K562 (cell line): Measurements from ENCODE around the gene ADGRD1. TPM values are rescaled to one million over a fixed set of nuclear protein-coding genes. Genes with fewer than 3 reads are reported as not detected.
A peak's percentile ranks its signal among the peaks of the same experiment; 100 is the strongest.

Source experiments
- ATF1 ChIP-seq, 2 experiments: fragments of 450-650 bp in 1 of 2; IDR thresholded peaks; 2 replicates each; pipeline ENCODE4 v1.6.1; 2016; ENCODE audit warnings: missing compliant biosample characterization in 1 of 2, missing genetic modification characterization in 1 of 2
- FOXA1 ChIP-seq: fragments of 450-650 bp; IDR thresholded peaks from 2 replicates; pipeline ENCODE4 v1.6.1; 2016; ENCODE audit warnings: mild to moderate bottlenecking, borderline replicate concordance
- GABPB1 ChIP-seq: sonication (generic); formaldehyde crosslinking; IDR thresholded peaks from 2 replicates; pipeline ENCODE4 v1.8.0; 2022; ENCODE audit warnings: mild to moderate bottlenecking, missing genetic modification reagents
- MAZ ChIP-seq, 2 experiments: fragments of 450-650 bp in 1 of 2; sonication (generic) in 1 of 2; formaldehyde crosslinking; IDR thresholded peaks in 1 of 2; conservative IDR thresholded peaks in 1 of 2; 2 replicates each; pipeline versions ENCODE4 v1.4.0 to v1.5.0; 2020; ENCODE audit warnings: mild to moderate bottlenecking in 1 of 2, missing genetic modification reagents in 1 of 2
- MCM3 ChIP-seq: fragments of 450-650 bp; IDR thresholded peaks from 2 replicates; pipeline ENCODE4 v1.6.1; 2016
- MTA2 ChIP-seq: fragments of 450-650 bp; IDR thresholded peaks from 2 replicates; pipeline ENCODE4 v1.6.1; 2016; ENCODE audit warnings: low read depth
- MXI1 ChIP-seq: IDR thresholded peaks from 2 replicates; pipeline ENCODE4 v1.6.1; 2011; ENCODE audit warnings: low read depth, mild to moderate bottlenecking, improper control_type of control experiment, low read length
- MYC ChIP-seq, 2 experiments: fragments of 250-450 bp in 1 of 2; sonication (Bioruptor Pico) in 1 of 2; IDR thresholded peaks; 2 replicates each; pipeline versions ENCODE4 v1.5.1 to v1.6.1; 2012 to 2021; ENCODE audit warnings: low read depth in 2 of 2, borderline replicate concordance in 1 of 2, improper control_type of control experiment in 1 of 2, low read length in 1 of 2, mild to moderate bottlenecking in 1 of 2, moderate library complexity in 1 of 2
- NCOA4 ChIP-seq: fragments of 450-650 bp; IDR thresholded peaks from 2 replicates; pipeline ENCODE4 v1.6.1; 2018; ENCODE audit warnings: mild to moderate bottlenecking; ENCODE audit not compliant: partially characterized antibody
- PCBP1 ChIP-seq: fragments of 200-400 bp; formaldehyde crosslinking; IDR thresholded peaks from 2 replicates; pipeline ENCODE4 v1.6.1; 2018; ENCODE audit warnings: mild to moderate bottlenecking, low read depth, low read length; ENCODE audit not compliant: poor library complexity, severe bottlenecking
- RAD21 ChIP-seq, 2 experiments: fragments of 250-450 bp in 1 of 2; fragments of 450-650 bp in 1 of 2; sonication (Bioruptor Pico) in 1 of 2; formaldehyde crosslinking in 1 of 2; IDR thresholded peaks in 1 of 2; conservative IDR thresholded peaks in 1 of 2; 2 replicates each; pipeline versions ENCODE4 v1.4.0 to v1.8.0; 2020 to 2022; ENCODE audit warnings: mild to moderate bottlenecking in 2 of 2, moderate library complexity in 1 of 2
- SPI1 ChIP-seq: IDR thresholded peaks from 2 replicates; pipeline ENCODE4 v1.6.1; 2011; ENCODE audit warnings: low read depth, low read length, control low read depth, borderline replicate concordance
- SRSF3 ChIP-seq: fragments of 200-400 bp; formaldehyde crosslinking; IDR thresholded peaks from 2 replicates; pipeline ENCODE4 v1.6.1; 2016; ENCODE audit warnings: mild to moderate bottlenecking, low read length, moderate library complexity; ENCODE audit not compliant: insufficient read depth
- TCF7L2 ChIP-seq: fragments of 150-350 bp; IDR thresholded peaks from 2 replicates; pipeline ENCODE4 v1.6.1; 2016; ENCODE audit warnings: low read depth, mild to moderate bottlenecking, low read length, moderate library complexity
- XRCC3 ChIP-seq: fragments of 450-650 bp; IDR thresholded peaks from 2 replicates; pipeline ENCODE4 v1.6.1; 2017; ENCODE audit warnings: mild to moderate bottlenecking, moderate library complexity
- ZNF146 ChIP-seq: IDR thresholded peaks from one replicate; pipeline ENCODE4 v1.6.1; 2018; ENCODE audit warnings: missing compliant biosample characterization; ENCODE audit not compliant: unreplicated experiment
- ZNF232 ChIP-seq: sonication (generic); formaldehyde crosslinking; IDR thresholded peaks from 2 replicates; pipeline ENCODE4 v1.8.0; 2022; ENCODE audit warnings: mild to moderate bottlenecking, missing genetic modification reagents
- polyA plus RNA-seq, 8 experiments: library from polyadenylated mRNA; depleted of rRNA in 4 of 8; stranded (reverse) in 5 of 8; unstranded in 3 of 8; fragments of >200 nt; fragmentation: Nextera tagmentation in 2 of 8; fragmentation: Illumina TruSeq in 1 of 8; extraction: Ambion mirVana in 2 of 8; extraction: Trizol in 1 of 8; gene quantifications; 2 replicates each; pipeline versions ENCODE4 v1.2.1 to v1.2.3, GENCODE V29; 2011 to 2014; ENCODE audit warnings: inconsistent platforms in 1 of 8, missing spikeins in 1 of 8
- total RNA-seq, 7 experiments: library from RNA; depleted of rRNA in 6 of 7; stranded (reverse); fragments of >200 nt in 6 of 7; fragmentation: Illumina TruSeq in 2 of 7; extraction: Trizol in 2 of 7; gene quantifications; 2 replicates each; pipeline versions ENCODE4 v1.2.1 to v1.2.3, GENCODE V29; 2011 to 2021; ENCODE audit warnings: low replicate concordance in 1 of 7
- TF ChIP-seq, protein P1 (sequence below): fragments of 450-650 bp; formaldehyde crosslinking; IDR thresholded peaks from 2 replicates; pipeline ENCODE4 v1.4.0; 2020; ENCODE audit warnings: mild to moderate bottlenecking
- TF ChIP-seq, protein P2 (sequence below), 2 experiments: fragments of 450-650 bp; conservative IDR thresholded peaks; 2 replicates each; pipeline ENCODE4 v1.6.1; 2017; ENCODE audit warnings: mild to moderate bottlenecking in 2 of 2, moderate library complexity in 2 of 2

The ADGRD1 gene
- total and polyA plus RNA-seq, 9 of the 15 experiments (the other 6 are each of a cell fraction or from before 2014, with no cell fraction given), result 1.7 to 11.7 (median 3.3) TPM

GRCh38 chr12:130948136-130948535 lies 5.6 kb upstream of the ADGRD1 start (continued):
- no peak for TF ChIP-seq TCF7L2
- TF ChIP-seq ZNF146, result no peak
- TF ChIP-seq GABPB1 (CRISPR knock-in tag), result no peak
- TF ChIP-seq MYC (IDR thresholded peaks at IDR 0.05; ENCODE audit: low read depth, low read length), result peak; percentile 71
- TF ChIP-seq MYC (CRISPR knock-in tag; IDR thresholded peaks at IDR 0.05; ENCODE audit: borderline replicate concordance, low read depth), result no peak
- TF ChIP-seq, protein P1, sequence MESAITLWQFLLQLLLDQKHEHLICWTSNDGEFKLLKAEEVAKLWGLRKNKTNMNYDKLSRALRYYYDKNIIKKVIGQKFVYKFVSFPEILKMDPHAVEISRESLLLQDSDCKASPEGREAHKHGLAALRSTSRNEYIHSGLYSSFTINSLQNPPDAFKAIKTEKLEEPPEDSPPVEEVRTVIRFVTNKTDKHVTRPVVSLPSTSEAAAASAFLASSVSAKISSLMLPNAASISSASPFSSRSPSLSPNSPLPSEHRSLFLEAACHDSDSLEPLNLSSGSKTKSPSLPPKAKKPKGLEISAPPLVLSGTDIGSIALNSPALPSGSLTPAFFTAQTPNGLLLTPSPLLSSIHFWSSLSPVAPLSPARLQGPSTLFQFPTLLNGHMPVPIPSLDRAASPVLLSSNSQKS (CRISPR knock-in tag), result no peak
- TF ChIP-seq, protein P2, sequence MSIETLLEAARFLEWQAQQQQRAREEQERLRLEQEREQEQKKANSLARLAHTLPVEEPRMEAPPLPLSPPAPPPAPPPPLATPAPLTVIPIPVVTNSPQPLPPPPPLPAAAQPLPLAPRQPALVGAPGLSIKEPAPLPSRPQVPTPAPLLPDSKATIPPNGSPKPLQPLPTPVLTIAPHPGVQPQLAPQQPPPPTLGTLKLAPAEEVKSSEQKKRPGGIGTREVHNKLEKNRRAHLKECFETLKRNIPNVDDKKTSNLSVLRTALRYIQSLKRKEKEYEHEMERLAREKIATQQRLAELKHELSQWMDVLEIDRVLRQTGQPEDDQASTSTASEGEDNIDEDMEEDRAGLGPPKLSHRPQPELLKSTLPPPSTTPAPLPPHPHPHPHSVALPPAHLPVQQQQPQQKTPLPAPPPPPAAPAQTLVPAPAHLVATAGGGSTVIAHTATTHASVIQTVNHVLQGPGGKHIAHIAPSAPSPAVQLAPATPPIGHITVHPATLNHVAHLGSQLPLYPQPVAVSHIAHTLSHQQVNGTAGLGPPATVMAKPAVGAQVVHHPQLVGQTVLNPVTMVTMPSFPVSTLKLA (conservative IDR thresholded peaks at IDR 0.05), result 0 out of 4 replicates have a peak, but pooled peaks have one; percentile 19 to 33
- TF ChIP-seq MCM3, result no peak
- peak; percentile 64; the same call in 1 of the 2 replicates for TF ChIP-seq SPI1
- no peak for TF ChIP-seq SRSF3
- no peak for TF ChIP-seq ATF1 (CRISPR knock-in tag; IDR thresholded peaks at IDR 0.05)
- TF ChIP-seq ATF1 (tag; IDR thresholded peaks at IDR 0.05), result no peak
- no peak for TF ChIP-seq MXI1
- no peak for TF ChIP-seq NCOA4
- TF ChIP-seq MAZ (CRISPR knock-in tag; conservative IDR thresholded peaks at IDR 0.05 in 1 of 2, IDR thresholded peaks at IDR 0.05 in 1 of 2), result no peak
- no peak for TF ChIP-seq ZNF232 (CRISPR knock-in tag)
- TF ChIP-seq XRCC3, result no peak
- no peak for TF ChIP-seq FOXA1
- no peak for TF ChIP-seq RAD21 (CRISPR knock-in tag; conservative IDR thresholded peaks at IDR 0.05 in 1 of 2, IDR thresholded peaks at IDR 0.05 in 1 of 2)
- TF ChIP-seq MTA2, result no peak
- TF ChIP-seq PCBP1, result no peak
